Subcutaneous adipose tissue (tissue), 4 donors: Measurements from ENCODE around the gene RCAN2. TPM values are rescaled to one million over a fixed set of nuclear protein-coding genes. Genes with fewer than 3 reads are reported as not detected.

Source experiments
- CTCF ChIP-seq: fragments of 450-650 bp; IDR thresholded peaks from one replicate; pipeline ENCODE4 v1.5.1; 2016; ENCODE audit warnings: low read depth, mild to moderate bottlenecking, control low read depth, antibody characterized with exemption, moderate library complexity
- total RNA-seq, 4 donors: library from RNA; depleted of rRNA; stranded (reverse); fragments of >200 nt; gene quantifications; one replicate each; pipeline ENCODE4 v1.1.0, GENCODE V29; 2016

RCAN2 gene
- total RNA-seq, 4 donors from 2014 or later = 8.8 to 17.2 (median 13.7) TPM

GRCh38 chr6:46325561-46326530 is 165.4 kb downstream of the RCAN2 start:
- TF ChIP-seq CTCF = no peak

GRCh38 chr6:46324706-46325105 is 166.5 kb downstream of the RCAN2 start:
- no peak for TF ChIP-seq CTCF

GRCh38 chr6:46323966-46324622 is 167.2 kb downstream of the RCAN2 start:
- TF ChIP-seq CTCF = no peak

GRCh38 chr6:46323312-46323965 is 167.8 kb downstream of the RCAN2 start:
- TF ChIP-seq CTCF = no peak

- TF ChIP-seq CTCF = no peak
These were observed 170.7 kb downstream of the RCAN2 start for GRCh38 chr6:46320505-46320904.

- no peak for TF ChIP-seq CTCF
These were observed 175.7 kb downstream of the RCAN2 start for GRCh38 chr6:46315589-46315988.

- TF ChIP-seq CTCF = no peak
These were observed 178.6 kb downstream of the RCAN2 start for GRCh38 chr6:46312654-46313053.
